NCI-H1930 (cell line): ENCODE results near the gene DNAJC15.

ENCODE experiments used
- DNase-seq, 2 experiments: peaks; one replicate each; lab custom pipeline; 2025; lab: John Stamatoyannopoulos, UW

Gene DNAJC15

GRCh38 chr13:43085545-43085944, 62.2 kb downstream of the DNAJC15 start:
- DNase-seq: no peak

- no peak for DNase-seq
Observed at GRCh38 chr13:43086181-43086580, 62.8 kb downstream of the DNAJC15 start.

- DNase-seq: no peak
Observed at GRCh38 chr13:43088093-43088511, 64.7 kb downstream of the DNAJC15 start.

GRCh38 chr13:43089912-43090498, 66.6 kb downstream of the DNAJC15 start:
- DNase-seq: no peak

GRCh38 chr13:43094901-43095300, 71.5 kb downstream of the DNAJC15 start:
- no peak for DNase-seq

GRCh38 chr13:43095771-43096719, 72.7 kb downstream of the DNAJC15 start:
- DNase-seq: no peak

- DNase-seq: no peak
Observed at GRCh38 chr13:43100667-43101066, 77.3 kb downstream of the DNAJC15 start.

GRCh38 chr13:43102304-43102703, 78.9 kb downstream of the DNAJC15 start:
- DNase-seq: no peak

GRCh38 chr13:43107780-43108179, 84.4 kb downstream of the DNAJC15 start:
- DNase-seq: no peak

GRCh38 chr13:43110036-43110435, 86.7 kb downstream of the DNAJC15 start:
- no peak for DNase-seq

- no peak for DNase-seq
Observed at GRCh38 chr13:43110658-43111057, 87.3 kb downstream of the DNAJC15 start.

- DNase-seq: no peak
Observed at GRCh38 chr13:43111559-43112400, 88.4 kb downstream of the DNAJC15 start.

GRCh38 chr13:43113603-43114002, 90.2 kb downstream of the DNAJC15 start:
- DNase-seq: no peak

- DNase-seq: no peak
Observed at GRCh38 chr13:43114504-43114903, 91.1 kb downstream of the DNAJC15 start.

- DNase-seq: no peak
Observed at GRCh38 chr13:43115141-43115540, 91.8 kb downstream of the DNAJC15 start.

GRCh38 chr13:43116242-43116641, 92.9 kb downstream of the DNAJC15 start:
- no peak for DNase-seq

- DNase-seq: no peak
Observed at GRCh38 chr13:43118521-43118920, 95.1 kb downstream of the DNAJC15 start.

- DNase-seq: no peak
Observed at GRCh38 chr13:43119206-43119605, 95.8 kb downstream of the DNAJC15 start.

GRCh38 chr13:43122791-43123190, 99.4 kb downstream of the DNAJC15 start:
- no peak for DNase-seq

- DNase-seq: no peak
Observed at GRCh38 chr13:43123856-43124255, 100.5 kb downstream of the DNAJC15 start.

GRCh38 chr13:43124490-43124889, 101.1 kb downstream of the DNAJC15 start:
- DNase-seq: no peak

GRCh38 chr13:43126420-43126819, 103.0 kb downstream of the DNAJC15 start:
- DNase-seq: no peak
